Mammary epithelial cell (primary cell): ENCODE measurements around the gene PTPRO.

Experiments
- EZH2 ChIP-seq: IDR thresholded peaks from 2 replicates; pipeline ENCODE4 v1.6.1; 2012; ENCODE audit warnings: low read length, inconsistent platforms, borderline replicate concordance
- TF ChIP-seq, protein P1 (sequence below), 2 donors: IDR thresholded peaks in 1 of 2; conservative IDR thresholded peaks in 1 of 2; 2 replicates each; pipeline ENCODE4 v1.5.1; 2011 to 2012; ENCODE audit warnings: inconsistent platforms in 2 of 2, low read length in 2 of 2, mild to moderate bottlenecking in 2 of 2, control low read depth in 1 of 2, low read depth in 1 of 2; ENCODE audit not compliant: insufficient read depth in 1 of 2; ENCODE audit errors: extremely low read depth in 1 of 2

DNA sequence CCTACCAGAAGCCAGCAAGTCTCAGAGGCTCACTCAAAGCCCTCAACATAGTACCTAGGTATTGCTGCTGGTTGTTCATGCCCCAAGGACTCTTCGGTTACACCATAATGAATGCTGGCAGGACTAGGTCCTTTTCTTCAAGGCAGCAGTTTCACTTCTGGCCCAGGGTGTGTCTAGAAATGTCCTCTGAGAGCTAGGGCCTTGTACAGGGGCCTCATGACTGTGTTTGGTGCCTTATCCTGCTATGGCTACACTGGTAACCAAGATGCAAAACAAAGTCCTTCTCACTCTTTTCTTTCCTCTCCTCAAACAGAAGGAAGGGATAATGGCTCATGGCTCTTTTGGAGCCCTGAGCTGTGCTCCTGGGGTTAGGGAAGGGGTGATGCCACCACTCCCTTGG, 15.2 kb upstream of the PTPRO start:
- TF ChIP-seq, protein P1, sequence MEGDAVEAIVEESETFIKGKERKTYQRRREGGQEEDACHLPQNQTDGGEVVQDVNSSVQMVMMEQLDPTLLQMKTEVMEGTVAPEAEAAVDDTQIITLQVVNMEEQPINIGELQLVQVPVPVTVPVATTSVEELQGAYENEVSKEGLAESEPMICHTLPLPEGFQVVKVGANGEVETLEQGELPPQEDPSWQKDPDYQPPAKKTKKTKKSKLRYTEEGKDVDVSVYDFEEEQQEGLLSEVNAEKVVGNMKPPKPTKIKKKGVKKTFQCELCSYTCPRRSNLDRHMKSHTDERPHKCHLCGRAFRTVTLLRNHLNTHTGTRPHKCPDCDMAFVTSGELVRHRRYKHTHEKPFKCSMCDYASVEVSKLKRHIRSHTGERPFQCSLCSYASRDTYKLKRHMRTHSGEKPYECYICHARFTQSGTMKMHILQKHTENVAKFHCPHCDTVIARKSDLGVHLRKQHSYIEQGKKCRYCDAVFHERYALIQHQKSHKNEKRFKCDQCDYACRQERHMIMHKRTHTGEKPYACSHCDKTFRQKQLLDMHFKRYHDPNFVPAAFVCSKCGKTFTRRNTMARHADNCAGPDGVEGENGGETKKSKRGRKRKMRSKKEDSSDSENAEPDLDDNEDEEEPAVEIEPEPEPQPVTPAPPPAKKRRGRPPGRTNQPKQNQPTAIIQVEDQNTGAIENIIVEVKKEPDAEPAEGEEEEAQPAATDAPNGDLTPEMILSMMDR (conservative IDR thresholded peaks at IDR 0.05 in 1 of 2, IDR thresholded peaks at IDR 0.05 in 1 of 2; ENCODE audit: extremely low read depth in 1 of 2, insufficient read depth in 1 of 2, low read depth in 1 of 2, low read length in 2 of 2): no peak
- TF ChIP-seq EZH2: no peak
